ENCODE measurements around the gene ANXA2.
"Not testable (repeated sequence)": the region's sequence is repeated elsewhere in the genome, so short reads cannot be mapped to it uniquely, and the experiment has no call there.

Gene ANXA2

GRCh38 chr15:60338810-60339209 is 59.0 kb downstream of the ANXA2 start:
- no peak for DNase-seq
- no peaks in the 10 kb centered on the region for H3K9me3 ChIP-seq (ENCODE audit: control insufficient read depth, low read length)
- H2BK12ac ChIP-seq (ENCODE audit: low read length in 2 of 2) = no peak overlapping the region

DNA sequence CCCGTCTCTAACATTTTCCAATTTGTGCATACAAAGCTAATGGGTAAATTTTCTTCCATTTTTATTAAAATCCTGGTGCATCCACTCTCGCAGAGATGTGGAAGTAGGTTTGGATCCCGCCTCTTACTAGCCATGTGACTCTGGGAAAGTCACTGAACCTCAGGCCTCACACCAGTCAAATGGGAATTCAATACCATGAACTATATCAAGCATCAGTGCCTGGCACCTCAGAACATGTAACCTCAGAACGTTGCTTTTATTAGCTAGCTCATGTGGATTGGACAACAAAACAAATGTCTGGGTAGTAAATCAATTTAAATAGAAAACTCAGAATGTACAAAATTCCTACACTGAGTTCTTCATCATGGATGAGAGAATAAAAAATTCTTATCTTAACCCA is 60.7 kb downstream of the ANXA2 start:
- Histone ChIP-seq H3K18ac (ENCODE audit: low read depth in 1 of 2, low read length in 2 of 2) (no peak overlapping the region), H3K23ac (ENCODE audit: low read length in 2 of 2) (no peak overlapping the region), H3K4me3 (ENCODE audit: insufficient read depth in 1 of 2, low read depth in 1 of 2, low read length in 2 of 2) (no peak overlapping the region), H2AFZ (ENCODE audit: low read depth, low read length) (no peak overlapping the region), H3K36me3 (ENCODE audit: control insufficient read depth in 1 of 2, insufficient read depth in 2 of 2, low read depth in 1 of 2, low read length in 2 of 2) (no peaks in the 10 kb centered on the region), H3K4me2 (ENCODE audit: low read length, poor library complexity, severe bottlenecking) (no peak overlapping the region), H2BK5ac (ENCODE audit: low read depth, low read length, poor library complexity, severe bottlenecking) (no peak overlapping the region), H3K4ac (ENCODE audit: low read depth in 1 of 2, low read length in 2 of 2) (no peak overlapping the region), H2BK120ac (ENCODE audit: low read depth, low read length) (no peak overlapping the region), H3K4me1 (ENCODE audit: control insufficient read depth, insufficient read depth, low read depth, low read length) (peaks cover 10% of the 10 kb centered on the region), H4K8ac (ENCODE audit: low read length) (no peak overlapping the region), H3K27me3 (ENCODE audit: control insufficient read depth in 1 of 2, insufficient read depth in 1 of 2, low read length in 2 of 2) (no peaks in the 10 kb centered on the region), H3K27ac (ENCODE audit: low read length, poor library complexity, severe bottlenecking) (no peak overlapping the region), H4K91ac (ENCODE audit: low read length) (no peak overlapping the region), H2BK12ac (ENCODE audit: low read length in 2 of 2) (no peak overlapping the region), H3K14ac (ENCODE audit: low read length in 2 of 2) (no peak overlapping the region), H3K9me3 (ENCODE audit: control insufficient read depth, low read length) (no peaks in the 10 kb centered on the region), H2BK15ac (ENCODE audit: low read depth, poor library complexity, severe bottlenecking) (no peak overlapping the region), H3K9ac (ENCODE audit: low read length) (no peak overlapping the region), H2AK5ac (ENCODE audit: low read length, severe bottlenecking) (no peak overlapping the region), H3K79me1 (replicated peaks; ENCODE audit: low read length, poor library complexity, severe bottlenecking) (no peaks in the 10 kb centered on the region)
- 95% methylated on average over 3 of the region's 4 CpGs for WGBS
- no peak for DNase-seq

More at GRCh38 chr15:60338810-60339209, 59.0 kb downstream of the ANXA2 start:
- Histone ChIP-seq H3K27me3 (ENCODE audit: control insufficient read depth in 1 of 2, insufficient read depth in 1 of 2, low read length in 2 of 2) (no peaks in the 10 kb centered on the region), H2BK15ac (ENCODE audit: low read depth, poor library complexity, severe bottlenecking) (no peak overlapping the region), H3K27ac (ENCODE audit: low read length, poor library complexity, severe bottlenecking) (no peak overlapping the region), H2BK5ac (ENCODE audit: low read depth, low read length, poor library complexity, severe bottlenecking) (no peak overlapping the region), H3K4me3 (ENCODE audit: insufficient read depth in 1 of 2, low read depth in 1 of 2, low read length in 2 of 2) (no peak overlapping the region), H3K18ac (ENCODE audit: low read depth in 1 of 2, low read length in 2 of 2) (no peak overlapping the region), H3K4ac (ENCODE audit: low read depth in 1 of 2, low read length in 2 of 2) (no peak overlapping the region), H2AFZ (ENCODE audit: low read depth, low read length) (no peak overlapping the region), H2AK5ac (ENCODE audit: low read length, severe bottlenecking) (no peak overlapping the region), H3K9ac (ENCODE audit: low read length) (no peak overlapping the region), H4K8ac (ENCODE audit: low read length) (no peak overlapping the region), H3K79me1 (replicated peaks; ENCODE audit: low read length, poor library complexity, severe bottlenecking) (no peaks in the 10 kb centered on the region), H3K36me3 (ENCODE audit: control insufficient read depth in 1 of 2, insufficient read depth in 2 of 2, low read depth in 1 of 2, low read length in 2 of 2) (peaks cover 0 to 2% of the 10 kb centered on the region in 2 experiments), H3K4me1 (ENCODE audit: control insufficient read depth, insufficient read depth, low read depth, low read length) (peaks cover 10% of the 10 kb centered on the region), H2BK120ac (ENCODE audit: low read depth, low read length) (no peak overlapping the region), H3K14ac (ENCODE audit: low read length in 2 of 2) (no peak overlapping the region), H3K23ac (ENCODE audit: low read length in 2 of 2) (no peak overlapping the region), H3K4me2 (ENCODE audit: low read length, poor library complexity, severe bottlenecking) (no peak overlapping the region), H4K91ac (ENCODE audit: low read length) (no peak overlapping the region)
- 91% methylated on average over 3 of the region's 3 CpGs for WGBS

DNA sequence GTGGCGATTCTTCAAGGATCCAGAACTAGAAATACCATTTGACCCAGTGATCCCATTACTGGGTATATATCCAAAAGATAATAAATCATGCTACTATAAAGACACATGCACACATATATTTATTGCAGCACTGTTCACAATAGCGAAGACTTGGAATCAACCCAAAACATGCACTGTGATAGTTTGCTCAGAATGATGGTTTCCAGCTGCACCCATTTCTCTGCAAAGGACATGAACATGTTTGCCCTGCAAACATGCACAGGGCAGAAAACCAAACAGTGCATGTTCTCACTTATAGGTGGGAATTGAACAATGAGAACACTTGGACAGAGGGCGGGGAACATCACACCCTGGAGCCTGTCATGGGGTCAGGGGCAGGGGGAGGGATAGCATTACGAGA is 62.5 kb downstream of the ANXA2 start:
- not testable (repeated sequence) for H3K27ac ChIP-seq (ENCODE audit: low read length, poor library complexity, severe bottlenecking); H2BK15ac ChIP-seq (ENCODE audit: low read depth, poor library complexity, severe bottlenecking); H2AFZ ChIP-seq (ENCODE audit: low read depth, low read length); DNase-seq; H3K36me3 ChIP-seq (ENCODE audit: control insufficient read depth in 1 of 2, insufficient read depth in 2 of 2, low read depth in 1 of 2, low read length in 2 of 2); H3K18ac ChIP-seq (ENCODE audit: low read depth in 1 of 2, low read length in 2 of 2); H3K14ac ChIP-seq (ENCODE audit: low read length in 2 of 2); H2BK5ac ChIP-seq (ENCODE audit: low read depth, low read length, poor library complexity, severe bottlenecking); H3K9me3 ChIP-seq (ENCODE audit: control insufficient read depth, low read length); H2BK120ac ChIP-seq (ENCODE audit: low read depth, low read length); H3K4me3 ChIP-seq (ENCODE audit: insufficient read depth in 1 of 2, low read depth in 1 of 2, low read length in 2 of 2); H4K91ac ChIP-seq (ENCODE audit: low read length); H2BK12ac ChIP-seq (ENCODE audit: low read length in 2 of 2); H4K8ac ChIP-seq (ENCODE audit: low read length); H3K79me1 ChIP-seq (replicated peaks; ENCODE audit: low read length, poor library complexity, severe bottlenecking); H3K4me2 ChIP-seq (ENCODE audit: low read length, poor library complexity, severe bottlenecking); H3K9ac ChIP-seq (ENCODE audit: low read length); H3K4me1 ChIP-seq (ENCODE audit: control insufficient read depth, insufficient read depth, low read depth, low read length); H3K4ac ChIP-seq (ENCODE audit: low read depth in 1 of 2, low read length in 2 of 2); H2AK5ac ChIP-seq (ENCODE audit: low read length, severe bottlenecking); H3K27me3 ChIP-seq (ENCODE audit: control insufficient read depth in 1 of 2, insufficient read depth in 1 of 2, low read length in 2 of 2); H3K23ac ChIP-seq (ENCODE audit: low read length in 2 of 2)
- 98% methylated on average over 3 of the region's 4 CpGs for WGBS

- no peak for DNase-seq
- Histone ChIP-seq H4K91ac (ENCODE audit: low read length) (no peak overlapping the region), H2AK5ac (ENCODE audit: low read length, severe bottlenecking) (no peak overlapping the region), H3K79me1 (replicated peaks; ENCODE audit: low read length, poor library complexity, severe bottlenecking) (no peaks in the 10 kb centered on the region), H4K8ac (ENCODE audit: low read length) (no peak overlapping the region), H2BK5ac (ENCODE audit: low read depth, low read length, poor library complexity, severe bottlenecking) (no peak overlapping the region), H3K4me3 (ENCODE audit: insufficient read depth in 1 of 2, low read depth in 1 of 2, low read length in 2 of 2) (no peak overlapping the region), H3K9ac (ENCODE audit: low read length) (peak overlapping the region; percentile 55), H3K4ac (ENCODE audit: low read depth in 1 of 2, low read length in 2 of 2) (no peak overlapping the region), H2BK12ac (ENCODE audit: low read length in 2 of 2) (no peak overlapping the region), H3K4me2 (ENCODE audit: low read length, poor library complexity, severe bottlenecking) (no peak overlapping the region), H3K36me3 (ENCODE audit: control insufficient read depth in 1 of 2, insufficient read depth in 2 of 2, low read depth in 1 of 2, low read length in 2 of 2) (no peaks in the 10 kb centered on the region), H3K18ac (ENCODE audit: low read depth in 1 of 2, low read length in 2 of 2) (no peak overlapping the region), H3K27ac (ENCODE audit: low read length, poor library complexity, severe bottlenecking) (no peak overlapping the region), H3K27me3 (ENCODE audit: control insufficient read depth in 1 of 2, insufficient read depth in 1 of 2, low read length in 2 of 2) (peaks cover 12 to 27% of the 10 kb centered on the region in 2 experiments), H3K4me1 (ENCODE audit: control insufficient read depth, insufficient read depth, low read depth, low read length) (no peaks in the 10 kb centered on the region), H3K14ac (ENCODE audit: low read length in 2 of 2) (no peak overlapping the region), H3K23ac (ENCODE audit: low read length in 2 of 2) (no peak overlapping the region), H3K9me3 (ENCODE audit: control insufficient read depth, low read length) (no peaks in the 10 kb centered on the region), H2BK120ac (ENCODE audit: low read depth, low read length) (no peak overlapping the region), H2BK15ac (ENCODE audit: low read depth, poor library complexity, severe bottlenecking) (no peak overlapping the region), H2AFZ (ENCODE audit: low read depth, low read length) (no peak overlapping the region)
- 20% methylated on average over 1 of the region's 7 CpGs for WGBS
These were observed 68.8 kb downstream of the ANXA2 start for GRCh38 chr15:60328852-60329443.

Measured in mesenchymal stem cell (in vitro differentiated cells and primary cell).